PC-3 (cell line): Measurements from ENCODE around the gene RNF17.

Experiments
- CTCF ChIP-seq: fragments of 300-600 bp; sonication (generic); conservative IDR thresholded peaks from 2 replicates; pipeline ENCODE4 v1.5.1; 2017; ENCODE audit warnings: antibody characterized with exemption, low read depth, mild to moderate bottlenecking, low read length
- EZH2phosphoT487 ChIP-seq: fragments of 300-600 bp; sonication (generic); IDR thresholded peaks from 2 replicates; pipeline ENCODE4 v1.6.1; 2018; ENCODE audit warnings: mild to moderate bottlenecking, antibody characterized with exemption, low read length, borderline replicate concordance

- no peak for TF ChIP-seq CTCF
- TF ChIP-seq EZH2phosphoT487 = no peak
These were observed 104.9 kb downstream of the RNF17 start for GRCh38 chr13:24868874-24869273.
